HepG2 (cell line): ENCODE results near the gene UACA. TPM values are rescaled to one million over a fixed set of nuclear protein-coding genes. Genes with fewer than 3 reads are reported as not detected.

Source experiments
- ASH2L ChIP-seq: fragments of 300-600, 200-600 bp; sonication (generic); IDR thresholded peaks from 2 replicates; pipeline ENCODE4 v1.7.0; 2017; ENCODE audit warnings: low read depth, mild to moderate bottlenecking, moderate library complexity, mixed read lengths, low read length; ENCODE audit not compliant: insufficient read length
- CC2D1A ChIP-seq: sonication (generic); formaldehyde crosslinking; IDR thresholded peaks from 2 replicates; pipeline ENCODE4 v1.8.1; 2023; ENCODE audit warnings: mild to moderate bottlenecking, missing genetic modification reagents
- CENPX ChIP-seq: sonication (generic); formaldehyde crosslinking; IDR thresholded peaks from 2 replicates; pipeline ENCODE4 v1.9.0; 2021; ENCODE audit warnings: mild to moderate bottlenecking, missing genetic modification reagents, moderate library complexity
- GLI4 ChIP-seq: sonication (generic); formaldehyde crosslinking; IDR thresholded peaks from 2 replicates; pipeline ENCODE4 v1.5.1; 2020; ENCODE audit warnings: missing genetic modification reagents, mild to moderate bottlenecking, moderate library complexity, borderline replicate concordance
- HOXA3 ChIP-seq: sonication (generic); formaldehyde crosslinking; IDR thresholded peaks from 2 replicates; pipeline ENCODE4 v1.5.0; 2020; ENCODE audit warnings: missing genetic modification reagents
- KDM4B ChIP-seq: sonication (generic); formaldehyde crosslinking; IDR thresholded peaks from 2 replicates; pipeline ENCODE4 v1.4.0; 2020; ENCODE audit warnings: missing genetic modification reagents
- NCOA1 ChIP-seq: sonication (generic); formaldehyde crosslinking; IDR thresholded peaks from 2 replicates; pipeline ENCODE4 v1.9.0; 2021; ENCODE audit warnings: missing genetic modification reagents
- SAFB2 ChIP-seq: sonication (generic); formaldehyde crosslinking; IDR thresholded peaks from 2 replicates; pipeline ENCODE4 v1.5.1; 2020; ENCODE audit warnings: missing genetic modification reagents, low read depth, mild to moderate bottlenecking, borderline replicate concordance
- SETDB1 ChIP-seq: sonication (generic); formaldehyde crosslinking; IDR thresholded peaks from 2 replicates; pipeline ENCODE4 v1.5.1; 2020; ENCODE audit warnings: missing genetic modification reagents, mild to moderate bottlenecking, borderline replicate concordance
- SMARCC2 ChIP-seq: fragments of 450-650 bp; IDR thresholded peaks from 2 replicates; pipeline ENCODE4 v1.6.1; 2017; ENCODE audit warnings: antibody characterized with exemption, mild to moderate bottlenecking
- ZNF720 ChIP-seq: sonication (generic); formaldehyde crosslinking; IDR thresholded peaks from 2 replicates; pipeline ENCODE4 v1.4.0; 2020; ENCODE audit warnings: missing genetic modification reagents
- ZSCAN12 ChIP-seq: sonication (generic); formaldehyde crosslinking; IDR thresholded peaks from 2 replicates; pipeline ENCODE4 v1.9.0; 2021; ENCODE audit warnings: mild to moderate bottlenecking, missing genetic modification reagents
- polyA plus RNA-seq, 8 experiments: library from polyadenylated mRNA; depleted of rRNA in 3 of 8; stranded (reverse) in 7 of 8; unstranded in 1 of 8; fragments of >200 nt; fragmentation: Illumina TruSeq in 4 of 8; extraction: Trizol in 4 of 8; gene quantifications; 2 replicates each; pipeline versions ENCODE4 v1.2.1 to v1.2.3, GENCODE V29; 2011 to 2016; ENCODE audit warnings: low read depth in 4 of 8, missing spikeins in 1 of 8, mixed read lengths in 1 of 8; ENCODE audit not compliant: insufficient read depth in 1 of 8
- total RNA-seq, 5 experiments: library from RNA; depleted of rRNA; stranded (reverse); fragments of >200 nt; fragmentation: Illumina TruSeq; extraction: Trizol; gene quantifications; 2 replicates each; pipeline ENCODE4 v1.2.3, GENCODE V29; 2016; ENCODE audit warnings: low read depth in 1 of 5
- TF ChIP-seq, protein P1 (sequence below): sonication (generic); formaldehyde crosslinking; IDR thresholded peaks from 2 replicates; pipeline ENCODE4 v1.8.1; 2023; ENCODE audit warnings: mild to moderate bottlenecking, inconsistent platforms, moderate library complexity, missing genetic modification reagents, borderline replicate concordance
- TF ChIP-seq, protein P2 (sequence below): sonication (generic); formaldehyde crosslinking; IDR thresholded peaks from 2 replicates; pipeline ENCODE4 v1.4.0; 2020; ENCODE audit warnings: missing genetic modification reagents, borderline replicate concordance
- TF ChIP-seq, protein P3 (sequence below): sonication (generic); formaldehyde crosslinking; IDR thresholded peaks from 2 replicates; pipeline ENCODE4 v1.4.0; 2020; ENCODE audit warnings: mild to moderate bottlenecking, missing genetic modification reagents
- TF ChIP-seq, protein P4 (sequence below): IDR thresholded peaks from 2 replicates; pipeline ENCODE4 v1.4.0; 2020; ENCODE audit warnings: mild to moderate bottlenecking, missing genetic modification reagents
- TF ChIP-seq, protein P5 (sequence below): sonication (generic); formaldehyde crosslinking; IDR thresholded peaks from 2 replicates; pipeline ENCODE4 v1.8.1; 2023; ENCODE audit warnings: mild to moderate bottlenecking, missing genetic modification reagents

The UACA gene
- total and polyA plus RNA-seq, 2 of the 13 experiments (the other 11 are each of a cell fraction or from before 2014, with no cell fraction given): 17.8 to 39.2 TPM

DNA sequence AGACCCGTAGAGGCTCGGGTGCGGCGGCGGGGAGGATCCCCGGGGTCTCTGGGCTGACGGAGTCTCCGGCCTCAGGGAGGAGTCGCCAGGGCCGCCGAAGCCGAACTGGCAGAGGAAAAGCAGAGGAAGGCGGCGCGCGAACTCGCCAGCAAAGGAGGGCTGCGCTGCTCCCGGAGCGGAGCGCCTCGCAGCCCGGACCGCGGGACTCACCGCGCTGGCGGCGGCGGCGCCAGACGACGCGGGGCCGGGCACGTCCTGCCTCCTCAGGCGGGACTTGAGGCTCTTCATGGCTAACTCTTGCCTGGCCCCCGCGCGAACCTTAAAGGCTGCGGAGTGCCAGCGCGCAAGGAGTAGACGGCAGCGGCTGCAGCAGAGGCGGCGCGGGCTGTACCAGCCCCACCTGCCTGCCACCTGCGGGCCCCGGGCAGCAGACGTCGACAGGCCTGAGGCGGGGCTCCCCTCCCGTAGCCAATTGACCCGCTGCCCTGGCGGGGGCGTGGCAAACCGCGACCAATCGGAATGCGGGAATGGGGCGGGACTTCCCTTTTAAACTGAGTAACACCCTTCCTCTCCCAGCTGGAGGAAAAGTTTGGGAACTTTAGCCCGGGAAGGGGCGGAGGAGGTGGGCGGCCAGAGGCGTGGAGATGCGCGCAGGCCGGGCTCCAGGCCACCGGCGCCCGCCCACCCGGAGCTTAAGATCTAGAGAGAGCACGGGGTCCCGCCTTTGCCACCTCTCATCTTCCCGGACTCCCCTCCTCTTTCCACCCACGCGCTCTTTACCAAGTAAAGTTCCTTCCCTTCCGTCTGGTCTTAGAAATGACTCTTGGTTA, at the start of gene UACA (continued):
- peak; percentile 36; the same call in 1 of the 2 replicates for TF ChIP-seq SAFB2 (CRISPR knock-in tag)
- no peak for TF ChIP-seq NCOA1 (CRISPR knock-in tag)
- peak; percentile 55; the same call in 1 of the 2 replicates for TF ChIP-seq ZSCAN12
- TF ChIP-seq SMARCC2: no peak
- TF ChIP-seq GLI4: no peak
- TF ChIP-seq, protein P1, sequence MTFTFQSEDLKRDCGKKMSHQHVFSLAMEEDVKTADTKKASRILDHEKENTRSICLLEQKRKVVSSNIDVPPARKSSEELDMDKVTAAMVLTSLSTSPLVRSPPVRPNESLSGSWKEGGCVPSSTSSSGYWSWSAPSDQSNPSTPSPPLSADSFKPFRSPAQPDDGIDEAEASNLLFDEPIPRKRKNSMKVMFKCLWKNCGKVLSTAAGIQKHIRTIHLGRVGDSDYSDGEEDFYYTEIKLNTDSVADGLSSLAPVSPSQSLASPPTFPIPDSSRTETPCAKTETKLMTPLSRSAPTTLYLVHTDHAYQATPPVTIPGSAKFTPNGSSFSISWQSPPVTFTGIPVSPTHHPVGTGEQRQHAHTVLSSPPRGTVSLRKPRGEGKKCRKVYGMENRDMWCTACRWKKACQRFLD (CRISPR knock-in tag): no peak
- TF ChIP-seq HOXA3 (CRISPR knock-in tag): no peak; the same call in 1 of the 2 replicates
- TF ChIP-seq, protein P2, sequence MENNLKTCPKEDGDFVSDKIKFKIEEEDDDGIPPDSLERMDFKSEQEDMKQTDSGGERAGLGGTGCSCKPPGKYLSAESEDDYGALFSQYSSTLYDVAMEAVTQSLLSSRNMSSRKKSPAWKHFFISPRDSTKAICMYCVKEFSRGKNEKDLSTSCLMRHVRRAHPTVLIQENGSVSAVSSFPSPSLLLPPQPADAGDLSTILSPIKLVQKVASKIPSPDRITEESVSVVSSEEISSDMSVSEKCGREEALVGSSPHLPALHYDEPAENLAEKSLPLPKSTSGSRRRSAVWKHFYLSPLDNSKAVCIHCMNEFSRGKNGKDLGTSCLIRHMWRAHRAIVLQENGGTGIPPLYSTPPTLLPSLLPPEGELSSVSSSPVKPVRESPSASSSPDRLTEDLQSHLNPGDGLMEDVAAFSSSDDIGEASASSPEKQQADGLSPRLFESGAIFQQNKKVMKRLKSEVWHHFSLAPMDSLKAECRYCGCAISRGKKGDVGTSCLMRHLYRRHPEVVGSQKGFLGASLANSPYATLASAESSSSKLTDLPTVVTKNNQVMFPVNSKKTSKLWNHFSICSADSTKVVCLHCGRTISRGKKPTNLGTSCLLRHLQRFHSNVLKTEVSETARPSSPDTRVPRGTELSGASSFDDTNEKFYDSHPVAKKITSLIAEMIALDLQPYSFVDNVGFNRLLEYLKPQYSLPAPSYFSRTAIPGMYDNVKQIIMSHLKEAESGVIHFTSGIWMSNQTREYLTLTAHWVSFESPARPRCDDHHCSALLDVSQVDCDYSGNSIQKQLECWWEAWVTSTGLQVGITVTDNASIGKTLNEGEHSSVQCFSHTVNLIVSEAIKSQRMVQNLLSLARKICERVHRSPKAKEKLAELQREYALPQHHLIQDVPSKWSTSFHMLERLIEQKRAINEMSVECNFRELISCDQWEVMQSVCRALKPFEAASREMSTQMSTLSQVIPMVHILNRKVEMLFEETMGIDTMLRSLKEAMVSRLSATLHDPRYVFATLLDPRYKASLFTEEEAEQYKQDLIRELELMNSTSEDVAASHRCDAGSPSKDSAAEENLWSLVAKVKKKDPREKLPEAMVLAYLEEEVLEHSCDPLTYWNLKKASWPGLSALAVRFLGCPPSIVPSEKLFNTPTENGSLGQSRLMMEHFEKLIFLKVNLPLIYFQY: no peak; the same call in 1 of the 2 replicates
- TF ChIP-seq, protein P3, sequence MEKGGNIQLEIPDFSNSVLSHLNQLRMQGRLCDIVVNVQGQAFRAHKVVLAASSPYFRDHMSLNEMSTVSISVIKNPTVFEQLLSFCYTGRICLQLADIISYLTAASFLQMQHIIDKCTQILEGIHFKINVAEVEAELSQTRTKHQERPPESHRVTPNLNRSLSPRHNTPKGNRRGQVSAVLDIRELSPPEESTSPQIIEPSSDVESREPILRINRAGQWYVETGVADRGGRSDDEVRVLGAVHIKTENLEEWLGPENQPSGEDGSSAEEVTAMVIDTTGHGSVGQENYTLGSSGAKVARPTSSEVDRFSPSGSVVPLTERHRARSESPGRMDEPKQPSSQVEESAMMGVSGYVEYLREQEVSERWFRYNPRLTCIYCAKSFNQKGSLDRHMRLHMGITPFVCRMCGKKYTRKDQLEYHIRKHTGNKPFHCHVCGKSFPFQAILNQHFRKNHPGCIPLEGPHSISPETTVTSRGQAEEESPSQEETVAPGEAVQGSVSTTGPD: 0 out of 2 replicates have a peak, but pooled peaks have one; percentile 42
- TF ChIP-seq KDM4B (CRISPR knock-in tag): no peak
- TF ChIP-seq ZNF720 (CRISPR knock-in tag): no peak
- TF ChIP-seq ASH2L: no peak
- TF ChIP-seq, protein P4, sequence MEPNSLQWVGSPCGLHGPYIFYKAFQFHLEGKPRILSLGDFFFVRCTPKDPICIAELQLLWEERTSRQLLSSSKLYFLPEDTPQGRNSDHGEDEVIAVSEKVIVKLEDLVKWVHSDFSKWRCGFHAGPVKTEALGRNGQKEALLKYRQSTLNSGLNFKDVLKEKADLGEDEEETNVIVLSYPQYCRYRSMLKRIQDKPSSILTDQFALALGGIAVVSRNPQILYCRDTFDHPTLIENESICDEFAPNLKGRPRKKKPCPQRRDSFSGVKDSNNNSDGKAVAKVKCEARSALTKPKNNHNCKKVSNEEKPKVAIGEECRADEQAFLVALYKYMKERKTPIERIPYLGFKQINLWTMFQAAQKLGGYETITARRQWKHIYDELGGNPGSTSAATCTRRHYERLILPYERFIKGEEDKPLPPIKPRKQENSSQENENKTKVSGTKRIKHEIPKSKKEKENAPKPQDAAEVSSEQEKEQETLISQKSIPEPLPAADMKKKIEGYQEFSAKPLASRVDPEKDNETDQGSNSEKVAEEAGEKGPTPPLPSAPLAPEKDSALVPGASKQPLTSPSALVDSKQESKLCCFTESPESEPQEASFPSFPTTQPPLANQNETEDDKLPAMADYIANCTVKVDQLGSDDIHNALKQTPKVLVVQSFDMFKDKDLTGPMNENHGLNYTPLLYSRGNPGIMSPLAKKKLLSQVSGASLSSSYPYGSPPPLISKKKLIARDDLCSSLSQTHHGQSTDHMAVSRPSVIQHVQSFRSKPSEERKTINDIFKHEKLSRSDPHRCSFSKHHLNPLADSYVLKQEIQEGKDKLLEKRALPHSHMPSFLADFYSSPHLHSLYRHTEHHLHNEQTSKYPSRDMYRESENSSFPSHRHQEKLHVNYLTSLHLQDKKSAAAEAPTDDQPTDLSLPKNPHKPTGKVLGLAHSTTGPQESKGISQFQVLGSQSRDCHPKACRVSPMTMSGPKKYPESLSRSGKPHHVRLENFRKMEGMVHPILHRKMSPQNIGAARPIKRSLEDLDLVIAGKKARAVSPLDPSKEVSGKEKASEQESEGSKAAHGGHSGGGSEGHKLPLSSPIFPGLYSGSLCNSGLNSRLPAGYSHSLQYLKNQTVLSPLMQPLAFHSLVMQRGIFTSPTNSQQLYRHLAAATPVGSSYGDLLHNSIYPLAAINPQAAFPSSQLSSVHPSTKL: no peak
- TF ChIP-seq, protein P5, sequence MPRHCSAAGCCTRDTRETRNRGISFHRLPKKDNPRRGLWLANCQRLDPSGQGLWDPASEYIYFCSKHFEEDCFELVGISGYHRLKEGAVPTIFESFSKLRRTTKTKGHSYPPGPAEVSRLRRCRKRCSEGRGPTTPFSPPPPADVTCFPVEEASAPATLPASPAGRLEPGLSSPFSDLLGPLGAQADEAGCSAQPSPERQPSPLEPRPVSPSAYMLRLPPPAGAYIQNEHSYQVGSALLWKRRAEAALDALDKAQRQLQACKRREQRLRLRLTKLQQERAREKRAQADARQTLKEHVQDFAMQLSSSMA: no peak
- no peak for TF ChIP-seq CENPX
- no peak for TF ChIP-seq CC2D1A (CRISPR knock-in tag)
- no peak for TF ChIP-seq SETDB1
